Tibial nerve (tissue), 4 donors: ENCODE measurements around the gene C11orf65. TPM values are rescaled to one million over a fixed set of nuclear protein-coding genes. Genes with fewer than 3 reads are reported as not detected.
"Not testable (repeated sequence)": the region's sequence is repeated elsewhere in the genome, so short reads cannot be mapped to it uniquely, and the experiment has no call there.

Experiments used
- DNase-seq, 2 donors: peaks; one replicate each; pipeline ENCODE4 v3.0.0-alpha.2; 2019; ENCODE audit warnings: low spot score in 2 of 2
- H3K27ac ChIP-seq, 4 donors: fragments of 200-600 bp; sonication (generic) in 3 of 4; one replicate each; pipeline ENCODE4 v1.5.1; 2017 to 2019; ENCODE audit warnings: mild to moderate bottlenecking in 1 of 4
- H3K27me3 ChIP-seq, 2 donors: fragments of 200-600 bp; sonication (generic) in 1 of 2; one replicate each; pipeline versions ENCODE4 v1.5.1 to v1.6.0; 2017 to 2019
- H3K36me3 ChIP-seq, 3 donors: fragments of 200-600 bp; sonication (generic); one replicate each; pipeline ENCODE4 v1.5.1; 2018 to 2019
- H3K4me1 ChIP-seq, 4 donors: fragments of 200-600 bp; sonication (generic) in 3 of 4; one replicate each; pipeline ENCODE4 v1.5.1; 2017 to 2019
- H3K4me3 ChIP-seq, 4 donors: fragments of 200-600 bp; sonication (generic) in 3 of 4; one replicate each; pipeline ENCODE4 v1.5.1; 2017 to 2019; ENCODE audit warnings: mild to moderate bottlenecking in 1 of 4, moderate library complexity in 1 of 4
- H3K9me3 ChIP-seq, 4 donors: fragments of 200-600 bp; sonication (generic) in 3 of 4; one replicate each; pipeline ENCODE4 v1.5.1; 2017 to 2019
- EP300 ChIP-seq, 2 donors: sonication (generic); formaldehyde crosslinking; IDR thresholded peaks; one replicate each; pipeline ENCODE4 v1.6.1; 2017; ENCODE audit warnings: antibody characterized with exemption in 2 of 2, mild to moderate bottlenecking in 1 of 2
- POLR2A ChIP-seq, 2 donors: fragments of 450-650 bp; IDR thresholded peaks; one replicate each; pipeline ENCODE4 v1.6.1; 2017; ENCODE audit warnings: antibody characterized with exemption in 2 of 2, mild to moderate bottlenecking in 2 of 2, moderate library complexity in 2 of 2
- WGBS, 2 donors: methylation state at CpG; one replicate each; pipeline ENCODE4 v1.1.5; 2018; 5-methylcytosine and 5-hydroxymethylcytosine counted together
- total RNA-seq, 4 donors: library from RNA; depleted of rRNA; stranded (reverse); fragments of >200 nt; gene quantifications; one replicate each; pipeline ENCODE4 v1.1.0, GENCODE V29; 2016
- TF ChIP-seq, protein P1 (sequence below), 5 experiments: fragments of 200-600 bp in 3 of 5; fragments of 450-650 bp in 2 of 5; sonication (generic) in 3 of 5; IDR thresholded peaks; one replicate each; pipeline ENCODE4 v1.5.1; 2016 to 2019; ENCODE audit warnings: antibody characterized with exemption in 5 of 5, mild to moderate bottlenecking in 3 of 5, moderate library complexity in 2 of 5

Gene C11orf65
- total RNA-seq, 4 donors from 2014 or later = 0.59 to 3.7 (median 0.84) TPM; not detected in 1

DNA sequence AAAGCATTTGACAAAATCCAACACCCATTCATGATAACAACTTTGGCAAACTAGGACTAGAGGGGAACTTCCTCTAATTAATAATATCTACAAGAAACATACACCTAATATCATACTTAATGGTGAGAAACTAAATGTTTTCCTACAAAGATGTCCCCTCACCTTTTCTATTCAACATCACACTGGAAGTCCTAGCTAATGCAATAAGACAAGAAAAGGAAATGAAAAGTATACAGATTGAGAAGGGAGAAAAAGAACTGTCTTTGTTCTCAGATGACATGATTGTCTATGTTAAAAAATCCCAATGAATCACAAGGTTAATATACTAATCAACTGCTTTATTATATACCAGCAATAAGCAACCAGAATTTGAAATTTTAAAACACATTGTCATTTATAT, 52.4 kb downstream of the C11orf65 start:
- Histone ChIP-seq H3K27me3 (no peaks in the 10 kb centered on the region), H3K4me1 (no peaks in the 10 kb centered on the region), H3K4me3 (no peak overlapping the region), H3K9me3 (peaks cover 0 to 14% (median 4%) of the 10 kb centered on the region in 4 donors), H3K27ac (no peak overlapping the region), H3K36me3 (no peaks in the 10 kb centered on the region)
- TF ChIP-seq POLR2A (IDR thresholded peaks at IDR 0.05) (no peak), EP300 (IDR thresholded peaks at IDR 0.05) (no peak)
- TF ChIP-seq, protein P1, sequence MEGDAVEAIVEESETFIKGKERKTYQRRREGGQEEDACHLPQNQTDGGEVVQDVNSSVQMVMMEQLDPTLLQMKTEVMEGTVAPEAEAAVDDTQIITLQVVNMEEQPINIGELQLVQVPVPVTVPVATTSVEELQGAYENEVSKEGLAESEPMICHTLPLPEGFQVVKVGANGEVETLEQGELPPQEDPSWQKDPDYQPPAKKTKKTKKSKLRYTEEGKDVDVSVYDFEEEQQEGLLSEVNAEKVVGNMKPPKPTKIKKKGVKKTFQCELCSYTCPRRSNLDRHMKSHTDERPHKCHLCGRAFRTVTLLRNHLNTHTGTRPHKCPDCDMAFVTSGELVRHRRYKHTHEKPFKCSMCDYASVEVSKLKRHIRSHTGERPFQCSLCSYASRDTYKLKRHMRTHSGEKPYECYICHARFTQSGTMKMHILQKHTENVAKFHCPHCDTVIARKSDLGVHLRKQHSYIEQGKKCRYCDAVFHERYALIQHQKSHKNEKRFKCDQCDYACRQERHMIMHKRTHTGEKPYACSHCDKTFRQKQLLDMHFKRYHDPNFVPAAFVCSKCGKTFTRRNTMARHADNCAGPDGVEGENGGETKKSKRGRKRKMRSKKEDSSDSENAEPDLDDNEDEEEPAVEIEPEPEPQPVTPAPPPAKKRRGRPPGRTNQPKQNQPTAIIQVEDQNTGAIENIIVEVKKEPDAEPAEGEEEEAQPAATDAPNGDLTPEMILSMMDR (IDR thresholded peaks at IDR 0.05) = no peak
- no peak for DNase-seq

DNA sequence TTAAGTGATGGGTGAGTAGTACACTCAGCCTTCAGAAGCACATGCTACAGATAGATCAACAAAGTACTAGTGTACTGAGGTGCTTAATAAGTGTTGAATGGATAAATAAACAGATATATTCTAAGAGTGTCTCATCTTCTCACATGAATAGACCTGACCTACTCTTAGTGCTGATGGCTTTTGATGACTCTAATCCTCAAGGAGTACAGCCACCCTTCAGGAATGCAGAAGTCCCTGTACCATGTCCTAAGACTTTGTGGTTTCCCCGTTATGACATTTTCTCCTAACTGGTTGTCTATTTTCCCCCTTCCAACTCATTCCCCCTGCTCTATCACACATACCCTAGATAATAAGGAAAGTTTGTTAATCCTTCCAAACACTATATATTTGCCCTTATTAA, 61.6 kb downstream of the C11orf65 start:
- 87 to 88% methylated on average over 1 of the region's 1 CpG for WGBS, 2 donors
- DNase-seq = no peak

DNA sequence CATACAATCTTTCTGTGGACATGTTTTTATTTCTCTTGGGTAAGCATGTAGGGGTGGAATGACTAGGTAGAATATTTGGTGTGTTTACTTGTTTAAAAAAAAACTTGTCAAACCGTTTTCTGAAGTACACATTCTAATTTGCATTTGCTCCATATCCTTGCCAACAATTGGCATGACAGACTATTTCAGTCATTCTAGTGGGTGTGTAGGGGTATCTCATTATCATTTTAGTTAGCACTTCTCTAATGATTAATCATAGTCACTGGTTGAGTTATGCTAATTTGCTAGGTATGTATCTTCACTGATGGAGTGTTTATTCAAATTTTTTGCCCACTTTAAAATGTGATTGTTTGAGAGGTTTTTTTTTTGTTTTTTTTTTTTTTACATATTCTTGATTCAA, 64.3 kb downstream of the C11orf65 start:
- H3K36me3 ChIP-seq = peaks cover 0 to 3% (median 0%) of the 10 kb centered on the region in 3 donors

More for the DNA sequence above, 61.6 kb downstream of the C11orf65 start:
- H3K36me3 ChIP-seq = peaks cover 0 to 3% (median 0%) of the 10 kb centered on the region in 3 donors
- TF ChIP-seq POLR2A (IDR thresholded peaks at IDR 0.05) (no peak), EP300 (IDR thresholded peaks at IDR 0.05) (no peak)
- TF ChIP-seq, protein P1 (IDR thresholded peaks at IDR 0.05) = no peak
- no peak overlapping the region for H3K27ac ChIP-seq
- no peaks in the 10 kb centered on the region for H3K9me3 ChIP-seq
- H3K27me3 ChIP-seq = no peaks in the 10 kb centered on the region
- H3K4me3 ChIP-seq = no peak overlapping the region
- no peaks in the 10 kb centered on the region for H3K4me1 ChIP-seq

DNA sequence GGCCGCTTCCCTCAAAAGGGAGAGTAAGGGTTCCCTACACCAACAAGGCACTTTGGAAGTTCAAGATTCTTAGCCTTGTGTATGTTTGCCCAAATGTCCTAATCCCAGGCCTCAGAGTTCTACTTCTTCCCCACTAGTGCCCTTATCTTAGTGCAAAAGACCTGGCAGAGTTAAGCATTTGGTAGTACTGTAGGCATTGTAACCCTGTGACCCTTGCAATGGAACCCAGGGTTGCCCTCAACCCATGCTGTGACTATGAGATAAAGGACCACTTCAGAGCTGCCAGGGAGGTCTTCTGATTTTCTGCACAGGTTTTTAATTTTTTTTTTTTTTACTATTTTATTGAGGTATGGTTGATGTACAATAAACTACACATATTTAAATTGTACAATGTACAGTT, 65.1 kb downstream of the C11orf65 start:
- Histone ChIP-seq H3K4me3 (no peak overlapping the region), H3K27me3 (no peaks in the 10 kb centered on the region), H3K9me3 (no peaks in the 10 kb centered on the region), H3K27ac (no peak overlapping the region), H3K36me3 (peaks cover 0 to 3% (median 0%) of the 10 kb centered on the region in 3 donors), H3K4me1 (no peaks in the 10 kb centered on the region)
- WGBS, 2 donors = 89 to 93% methylated on average over 1 of the region's 1 CpG
- TF ChIP-seq, protein P1 (IDR thresholded peaks at IDR 0.05) = no peak
- TF ChIP-seq EP300 (IDR thresholded peaks at IDR 0.05) = no peak
- TF ChIP-seq POLR2A (IDR thresholded peaks at IDR 0.05) = no peak
- no peak for DNase-seq

More for the DNA sequence above, 64.3 kb downstream of the C11orf65 start:
- no peaks in the 10 kb centered on the region for H3K27me3 ChIP-seq
- no peak overlapping the region for H3K4me3 ChIP-seq
- TF ChIP-seq POLR2A (IDR thresholded peaks at IDR 0.05) (no peak), EP300 (IDR thresholded peaks at IDR 0.05) (no peak)
- TF ChIP-seq, protein P1 (IDR thresholded peaks at IDR 0.05) = no peak
- no peaks in the 10 kb centered on the region for H3K9me3 ChIP-seq
- no peak for DNase-seq
- H3K4me1 ChIP-seq = no peaks in the 10 kb centered on the region
- WGBS, 2 donors = 67 to 71% methylated on average over 1 of the region's 1 CpG
- no peak overlapping the region for H3K27ac ChIP-seq

DNA sequence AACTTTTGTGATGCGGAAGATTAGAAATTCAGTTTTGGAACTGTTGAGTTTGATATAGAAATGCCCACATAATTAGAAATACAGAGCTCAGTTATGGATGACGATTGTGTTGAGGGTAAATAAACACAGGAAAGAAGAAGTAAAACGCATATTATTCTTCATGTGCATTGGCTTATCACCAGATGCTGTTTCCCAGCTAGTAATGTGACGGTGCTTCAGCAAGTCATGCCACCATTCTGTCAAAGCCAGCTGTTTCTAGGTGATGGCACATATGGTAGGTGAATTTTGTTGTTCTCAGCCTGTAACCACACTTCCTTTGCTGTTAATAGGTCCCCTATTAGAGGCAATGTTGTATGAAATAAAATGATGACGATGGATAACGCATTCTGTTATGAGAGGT, 68.9 kb downstream of the C11orf65 start:
- H3K9me3 ChIP-seq = no peaks in the 10 kb centered on the region
- DNase-seq = no peak
- H3K27me3 ChIP-seq = no peaks in the 10 kb centered on the region
- 80 to 84% methylated on average over 6 of the region's 6 CpGs for WGBS, 2 donors
- H3K36me3 ChIP-seq = no peaks in the 10 kb centered on the region
- no peaks in the 10 kb centered on the region for H3K4me1 ChIP-seq
- H3K27ac ChIP-seq = no peak overlapping the region
- TF ChIP-seq, protein P1 (IDR thresholded peaks at IDR 0.05) = no peak
- TF ChIP-seq EP300 (IDR thresholded peaks at IDR 0.05) (no peak), POLR2A (IDR thresholded peaks at IDR 0.05) (no peak)
- H3K4me3 ChIP-seq = no peak overlapping the region

DNA sequence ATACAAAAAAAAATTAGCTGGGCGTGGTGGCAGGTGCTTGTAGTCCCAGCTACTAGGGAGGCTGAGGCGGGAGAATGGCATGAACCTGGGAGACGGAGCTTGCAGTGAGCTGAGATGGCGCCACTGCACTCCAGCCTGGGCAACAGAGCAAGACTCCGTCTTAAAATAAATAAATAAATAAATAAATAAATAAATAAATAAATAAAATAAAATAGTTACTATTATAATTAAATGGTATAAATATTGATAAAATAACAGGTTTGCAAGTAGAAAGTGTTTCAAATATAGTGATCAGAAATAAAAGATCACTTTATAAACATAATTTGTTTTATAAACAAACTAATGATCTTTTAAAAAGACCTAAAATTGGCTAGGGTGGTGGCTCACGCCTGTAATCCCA, 70.7 kb downstream of the C11orf65 start:
- not testable (repeated sequence) for H3K27me3 ChIP-seq, H3K4me1 ChIP-seq, H3K27ac ChIP-seq, H3K9me3 ChIP-seq, H3K36me3 ChIP-seq, H3K4me3 ChIP-seq, DNase-seq
- WGBS, 2 donors = 95 to 96% methylated on average over 6 of the region's 6 CpGs
